ENCODE results near the gene SRI. TPM values are rescaled to one million over a fixed set of nuclear protein-coding genes. Genes with fewer than 3 reads are reported as not detected.
A peak's percentile ranks its signal among the peaks of the same experiment; 100 is the strongest.

SRI gene
- total and polyA plus RNA-seq, 7 experiments from 2014 or later, result 39.9 to 209 (median 66.4) TPM

DNA sequence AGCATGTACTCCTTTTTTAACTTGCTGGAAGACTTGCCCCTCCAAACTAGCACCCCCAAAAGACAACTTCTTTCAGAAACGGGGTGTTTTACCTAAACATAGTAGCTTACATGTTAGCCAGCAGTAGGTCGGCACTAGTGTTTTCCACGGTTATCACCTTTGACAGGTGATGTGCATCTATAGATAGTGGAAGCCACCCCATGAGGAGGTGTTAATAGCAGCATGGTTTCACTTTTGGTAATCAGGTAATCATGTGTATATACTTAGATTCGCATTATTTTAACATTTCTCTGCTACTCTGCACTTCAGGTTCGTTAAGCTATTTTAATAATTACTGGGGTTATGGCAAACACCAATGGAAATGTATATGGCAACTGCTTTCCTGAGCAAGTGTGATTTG, 17.6 kb downstream of the SRI start:
- intact Hi-C loops (cut with micrococcal nuclease), result no loop called here

DNA sequence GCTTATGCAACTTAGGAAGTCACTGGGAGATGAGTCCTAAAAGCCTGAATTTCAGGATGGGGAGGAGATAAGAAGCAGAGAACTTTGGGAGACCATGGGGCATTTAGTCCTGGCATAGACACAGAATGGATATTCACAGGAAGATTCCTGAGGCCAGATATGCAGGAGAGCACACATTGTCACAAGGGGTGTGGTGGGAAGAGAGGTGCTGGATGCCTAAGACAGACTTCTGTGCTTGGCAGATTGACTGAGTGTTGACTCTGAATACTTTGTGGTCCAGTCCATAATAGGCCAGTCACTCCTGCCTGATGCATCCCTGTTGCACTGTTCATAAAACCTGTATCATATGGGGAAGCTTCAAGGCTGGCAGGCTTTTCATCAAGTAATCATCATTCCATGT, 18.5 kb downstream of the SRI start:
- POLR2A ChIA-PET, result no interaction called here
- Mint-ChIP-seq H3K9me3 (no peaks in the 10 kb centered on the region), H3K27ac (peak overlapping the region in 3 of 9 donors; percentile 34 to 59 (median 37)), H3K4me3 (peak overlapping the region in 1 of 10 donors; percentile 5), H3K27me3 (no peaks in the 10 kb centered on the region), H3K36me3 (peaks cover 16 to 36% (median 26%) of the 10 kb centered on the region in 5 donors), H3K4me1 (peaks cover 0 to 4% (median 0%) of the 10 kb centered on the region in 7 donors)
- Histone ChIP-seq H3K9me3 (ENCODE audit: control insufficient read depth in 2 of 3, low read length in 3 of 3) (no peaks in the 10 kb centered on the region), H3K27me3 (ENCODE audit: control insufficient read depth in 2 of 2, insufficient read depth in 2 of 2, low read length in 2 of 2) (no peaks in the 10 kb centered on the region), H3K36me3 (ENCODE audit: control insufficient read depth in 2 of 3, insufficient read depth in 3 of 3, low read length in 3 of 3) (peaks cover 0 to 25% (median 11%) of the 10 kb centered on the region in 3 experiments), H3K4me3 (ENCODE audit: low read length) (no peak overlapping the region), H3K27ac (ENCODE audit: low read depth, low read length) (no peak overlapping the region), H3K4me1 (ENCODE audit: control insufficient read depth in 2 of 2, insufficient read depth in 2 of 2, low read length in 2 of 2) (no peaks in the 10 kb centered on the region)
- no peak for ATAC-seq
- intact Hi-C loops (cut with micrococcal nuclease), result no loop called here
- DNase-seq, result no peak
- CTCF ChIA-PET, result no interaction called here

More for the DNA sequence above, 17.6 kb downstream of the SRI start:
- ATAC-seq (no peak), DNase-seq (no peak)
- ChIA-PET CTCF (interaction anchor here (1.0 kb wide), 1 partner anchor 77 kb away, joined by 3 read pairs; no protein-coding TSS in a partner anchor), POLR2A (interaction anchor here (0.9 kb wide), 1 partner anchor 12 kb away, joined by 3 read pairs; no protein-coding TSS in a partner anchor)
- H3K4me1 Mint-ChIP-seq, result peaks cover 0 to 4% (median 0%) of the 10 kb centered on the region in 7 donors
- H3K4me3 ChIP-seq (ENCODE audit: low read length), result no peak overlapping the region
- H3K4me1 ChIP-seq (ENCODE audit: control insufficient read depth in 2 of 2, insufficient read depth in 2 of 2, low read length in 2 of 2), result no peaks in the 10 kb centered on the region
- no peak overlapping the region for H3K27ac ChIP-seq (ENCODE audit: low read depth, low read length)
- H3K27me3 Mint-ChIP-seq, result no peaks in the 10 kb centered on the region
- no peak overlapping the region for H3K4me3 Mint-ChIP-seq
- H3K36me3 ChIP-seq (ENCODE audit: control insufficient read depth in 2 of 3, insufficient read depth in 3 of 3, low read length in 3 of 3), result peaks cover 5 to 35% (median 15%) of the 10 kb centered on the region in 3 experiments
- no peaks in the 10 kb centered on the region for H3K9me3 Mint-ChIP-seq
- H3K27me3 ChIP-seq (ENCODE audit: control insufficient read depth in 2 of 2, insufficient read depth in 2 of 2, low read length in 2 of 2), result no peaks in the 10 kb centered on the region
- peaks cover 16 to 39% (median 30%) of the 10 kb centered on the region in 5 donors for H3K36me3 Mint-ChIP-seq
- peak overlapping the region in 1 of 9 donors; percentile 34 for H3K27ac Mint-ChIP-seq
- H3K9me3 ChIP-seq (ENCODE audit: control insufficient read depth in 2 of 3, low read length in 3 of 3), result no peaks in the 10 kb centered on the region

DNA sequence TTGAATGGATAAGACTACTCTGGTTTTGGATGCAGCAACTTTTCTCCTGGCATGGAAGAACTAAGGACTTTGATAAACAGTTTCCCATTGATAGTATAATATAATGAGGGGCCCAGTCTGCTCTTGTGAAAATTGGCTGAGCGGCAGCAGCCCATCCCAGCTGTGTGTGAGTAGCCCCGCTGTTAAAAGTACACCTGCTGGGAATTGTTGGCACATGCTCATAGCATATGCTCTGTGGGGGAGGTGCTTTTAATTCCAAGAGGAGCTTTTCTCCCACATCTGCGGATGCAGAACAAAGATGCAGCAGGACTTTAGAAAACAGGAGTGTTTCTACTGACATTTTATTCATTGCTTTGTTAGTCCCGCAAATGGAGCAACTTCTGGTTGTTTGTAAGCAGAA, 19.0 kb downstream of the SRI start:
- Histone ChIP-seq H3K9me3 (ENCODE audit: control insufficient read depth in 2 of 3, low read length in 3 of 3) (no peaks in the 10 kb centered on the region), H3K27me3 (ENCODE audit: control insufficient read depth in 2 of 2, insufficient read depth in 2 of 2, low read length in 2 of 2) (no peaks in the 10 kb centered on the region), H3K4me3 (ENCODE audit: low read length) (no peak overlapping the region), H3K4me1 (ENCODE audit: control insufficient read depth in 2 of 2, insufficient read depth in 2 of 2, low read length in 2 of 2) (no peaks in the 10 kb centered on the region), H3K27ac (ENCODE audit: low read depth, low read length) (no peak overlapping the region), H3K36me3 (ENCODE audit: control insufficient read depth in 2 of 3, insufficient read depth in 3 of 3, low read length in 3 of 3) (peaks cover 0 to 20% (median 7%) of the 10 kb centered on the region in 3 experiments)
- CTCF ChIA-PET, result no interaction called here
- Mint-ChIP-seq H3K27ac (peak overlapping the region in 1 of 9 donors; percentile 59), H3K9me3 (no peaks in the 10 kb centered on the region), H3K36me3 (peaks cover 16 to 32% (median 22%) of the 10 kb centered on the region in 5 donors), H3K4me3 (no peak overlapping the region), H3K27me3 (no peaks in the 10 kb centered on the region), H3K4me1 (peaks cover 0 to 4% (median 0%) of the 10 kb centered on the region in 7 donors)
- DNase-seq, result no peak
- POLR2A ChIA-PET, result no interaction called here
- no peak for ATAC-seq
- intact Hi-C loops (cut with micrococcal nuclease), result no loop called here

DNA sequence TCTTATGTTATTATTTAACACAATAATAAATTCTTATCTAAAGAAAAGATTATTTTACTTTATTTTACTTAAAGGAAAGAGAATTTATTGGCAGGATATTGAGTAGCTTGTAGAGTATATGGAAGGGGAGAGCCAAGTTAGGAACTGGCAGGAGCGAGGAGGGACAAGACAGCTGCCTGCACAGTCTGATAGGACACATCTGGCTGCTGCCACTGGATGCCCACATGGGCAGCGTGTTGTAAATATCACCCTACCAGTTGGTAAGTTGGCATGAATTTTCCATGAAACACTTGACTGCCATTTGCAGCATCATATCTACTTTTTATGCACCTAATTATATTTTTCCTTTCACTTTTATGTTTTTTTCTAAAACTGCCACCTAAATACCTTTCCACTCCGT, 19.6 kb downstream of the SRI start:
- intact Hi-C loops (cut with micrococcal nuclease), result no loop called here

DNA sequence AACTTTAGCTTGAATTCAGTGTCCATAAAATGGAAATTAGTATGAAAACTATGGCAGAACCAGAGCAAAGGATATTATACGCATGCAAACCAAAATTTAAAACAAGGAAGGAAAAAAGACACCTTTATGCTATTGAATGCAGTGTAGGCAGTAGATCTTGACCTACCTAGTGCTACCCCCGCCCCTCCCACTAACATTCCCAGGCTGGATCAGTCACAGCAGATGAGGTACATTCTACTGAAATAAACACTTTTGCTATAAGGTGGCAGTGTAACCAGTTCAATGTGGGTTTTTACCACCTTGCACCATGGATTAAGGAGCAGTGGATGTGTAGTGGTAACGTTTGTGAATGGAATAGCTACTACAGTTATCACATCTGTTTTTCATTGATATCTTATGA, 27.9 kb downstream of the SRI start:
- no peaks in the 10 kb centered on the region for H3K36me3 ChIP-seq (ENCODE audit: control insufficient read depth in 2 of 3, insufficient read depth in 3 of 3, low read length in 3 of 3)
- peaks cover 0 to 2% (median 0%) of the 10 kb centered on the region in 7 donors for H3K4me1 Mint-ChIP-seq
- peaks cover 0 to 7% (median 0%) of the 10 kb centered on the region in 5 donors for H3K36me3 Mint-ChIP-seq
- CTCF ChIA-PET, result interaction anchor here (0.6 kb wide), 1 partner anchor 80 kb away, joined by 4 read pairs; no protein-coding TSS in a partner anchor
- no peaks in the 10 kb centered on the region for H3K9me3 ChIP-seq (ENCODE audit: control insufficient read depth in 2 of 3, low read length in 3 of 3)
- POLR2A ChIA-PET, result no interaction called here
- ATAC-seq (no peak), DNase-seq (no peak)
- no peaks in the 10 kb centered on the region for H3K9me3 Mint-ChIP-seq
- H3K27me3 ChIP-seq (ENCODE audit: control insufficient read depth in 2 of 2, insufficient read depth in 2 of 2, low read length in 2 of 2), result no peaks in the 10 kb centered on the region
- no peak overlapping the region for H3K27ac ChIP-seq (ENCODE audit: low read depth, low read length)
- no peaks in the 10 kb centered on the region for H3K4me1 ChIP-seq (ENCODE audit: control insufficient read depth in 2 of 2, insufficient read depth in 2 of 2, low read length in 2 of 2)
- no peak overlapping the region for H3K4me3 Mint-ChIP-seq
- no peak overlapping the region for H3K4me3 ChIP-seq (ENCODE audit: low read length)
- no peaks in the 10 kb centered on the region for H3K27me3 Mint-ChIP-seq
- H3K27ac Mint-ChIP-seq, result no peak overlapping the region
- intact Hi-C loops (cut with micrococcal nuclease), result no loop called here

More for the DNA sequence above, 19.6 kb downstream of the SRI start:
- Mint-ChIP-seq H3K9me3 (no peaks in the 10 kb centered on the region), H3K4me3 (no peak overlapping the region), H3K4me1 (peaks cover 0 to 4% (median 0%) of the 10 kb centered on the region in 7 donors), H3K36me3 (peaks cover 16 to 28% (median 21%) of the 10 kb centered on the region in 5 donors), H3K27me3 (no peaks in the 10 kb centered on the region), H3K27ac (no peak overlapping the region)
- Histone ChIP-seq H3K27ac (ENCODE audit: low read depth, low read length) (no peak overlapping the region), H3K36me3 (ENCODE audit: control insufficient read depth in 2 of 3, insufficient read depth in 3 of 3, low read length in 3 of 3) (peaks cover 0 to 17% (median 2%) of the 10 kb centered on the region in 3 experiments), H3K4me3 (ENCODE audit: low read length) (no peak overlapping the region), H3K27me3 (ENCODE audit: control insufficient read depth in 2 of 2, insufficient read depth in 2 of 2, low read length in 2 of 2) (no peaks in the 10 kb centered on the region), H3K4me1 (ENCODE audit: control insufficient read depth in 2 of 2, insufficient read depth in 2 of 2, low read length in 2 of 2) (no peaks in the 10 kb centered on the region), H3K9me3 (ENCODE audit: control insufficient read depth in 2 of 3, low read length in 3 of 3) (no peaks in the 10 kb centered on the region)
- CTCF ChIA-PET, result no interaction called here
- ATAC-seq (no peak), DNase-seq (no peak)
- POLR2A ChIA-PET, result no interaction called here

DNA sequence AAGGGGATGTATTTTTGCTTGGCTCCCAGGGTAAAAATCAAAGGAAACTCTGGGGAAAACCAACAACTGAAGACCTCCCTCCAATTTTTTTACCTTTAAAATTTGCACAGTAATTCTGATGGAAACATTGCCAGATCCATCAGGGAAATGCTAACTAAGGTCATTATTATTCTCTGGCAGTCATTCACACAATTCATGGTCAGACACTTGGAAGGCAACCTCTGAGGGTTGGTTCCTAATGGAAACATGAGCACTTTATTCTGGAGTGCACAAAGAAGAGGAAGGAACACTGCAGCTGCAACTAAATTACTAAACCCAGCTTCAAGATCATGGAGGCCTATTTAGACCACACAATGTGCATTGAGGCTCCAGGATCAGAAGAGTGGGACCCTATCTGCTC, 34.2 kb downstream of the SRI start:
- CTCF ChIA-PET, result no interaction called here
- H3K27me3 ChIP-seq (ENCODE audit: control insufficient read depth in 2 of 2, insufficient read depth in 2 of 2, low read length in 2 of 2), result no peaks in the 10 kb centered on the region
- no peaks in the 10 kb centered on the region for H3K9me3 Mint-ChIP-seq
- intact Hi-C loops (cut with micrococcal nuclease), result no loop called here
- no peaks in the 10 kb centered on the region for H3K36me3 ChIP-seq (ENCODE audit: control insufficient read depth in 2 of 3, insufficient read depth in 3 of 3, low read length in 3 of 3)
- no peaks in the 10 kb centered on the region for H3K4me1 ChIP-seq (ENCODE audit: control insufficient read depth in 2 of 2, insufficient read depth in 2 of 2, low read length in 2 of 2)
- no peak overlapping the region for H3K27ac Mint-ChIP-seq
- peaks cover 0 to 2% (median 0%) of the 10 kb centered on the region in 7 donors for H3K4me1 Mint-ChIP-seq
- H3K27ac ChIP-seq (ENCODE audit: low read depth, low read length), result no peak overlapping the region
- H3K27me3 Mint-ChIP-seq, result peaks cover 0 to 7% (median 0%) of the 10 kb centered on the region in 5 donors
- no peak overlapping the region for H3K4me3 ChIP-seq (ENCODE audit: low read length)
- no peak overlapping the region for H3K4me3 Mint-ChIP-seq
- DNase-seq, result no peak
- no peak for ATAC-seq
- H3K36me3 Mint-ChIP-seq, result peaks cover 0 to 25% (median 0%) of the 10 kb centered on the region in 5 donors
- no peaks in the 10 kb centered on the region for H3K9me3 ChIP-seq (ENCODE audit: control insufficient read depth in 2 of 3, low read length in 3 of 3)
- POLR2A ChIA-PET, result no interaction called here

DNA sequence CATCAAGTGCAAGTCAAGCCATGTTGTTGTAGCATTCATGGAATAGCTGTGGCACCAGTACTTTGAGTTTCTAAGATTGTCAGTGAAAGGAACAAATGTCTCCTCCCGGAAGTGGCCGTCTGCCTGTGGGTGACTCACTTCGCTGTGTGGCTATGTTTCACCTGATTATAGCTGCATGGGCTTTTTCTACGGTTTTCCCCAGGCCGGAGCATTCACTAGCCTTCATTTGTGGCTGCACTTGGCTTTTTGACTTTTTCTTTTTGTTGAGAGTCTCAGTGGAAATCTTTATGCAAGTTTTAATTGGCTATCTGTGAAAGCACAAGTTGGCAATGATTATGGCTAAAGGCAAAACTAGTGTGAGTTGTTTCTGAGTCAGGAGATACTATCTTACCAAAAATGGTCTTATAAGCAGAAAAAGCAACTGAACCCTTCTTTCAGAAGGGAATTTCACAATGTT, 35.0 kb downstream of the SRI start:
- no peaks in the 10 kb centered on the region for H3K9me3 Mint-ChIP-seq
- Histone ChIP-seq H3K4me1 (ENCODE audit: control insufficient read depth in 2 of 2, insufficient read depth in 2 of 2, low read length in 2 of 2) (no peaks in the 10 kb centered on the region), H3K27ac (ENCODE audit: low read depth, low read length) (no peak overlapping the region), H3K9me3 (ENCODE audit: control insufficient read depth in 2 of 3, low read length in 3 of 3) (no peaks in the 10 kb centered on the region), H3K27me3 (ENCODE audit: control insufficient read depth in 2 of 2, insufficient read depth in 2 of 2, low read length in 2 of 2) (no peaks in the 10 kb centered on the region), H3K36me3 (ENCODE audit: control insufficient read depth in 2 of 3, insufficient read depth in 3 of 3, low read length in 3 of 3) (no peaks in the 10 kb centered on the region), H3K4me3 (ENCODE audit: low read length) (no peak overlapping the region)
- intact Hi-C loops (cut with micrococcal nuclease), result no loop called here
- H3K4me1 Mint-ChIP-seq, result peaks cover 0 to 2% (median 0%) of the 10 kb centered on the region in 7 donors
- no peak overlapping the region for H3K4me3 Mint-ChIP-seq
- H3K27ac Mint-ChIP-seq, result no peak overlapping the region
- ChIA-PET CTCF (no interaction called here), POLR2A (no interaction called here)
- DNase-seq (no peak), ATAC-seq (no peak)
- peaks cover 0 to 25% (median 0%) of the 10 kb centered on the region in 5 donors for H3K36me3 Mint-ChIP-seq
- peaks cover 0 to 8% (median 0%) of the 10 kb centered on the region in 5 donors for H3K27me3 Mint-ChIP-seq
